Erythroblast (primary cell): Measurements from ENCODE around the gene METRNL.

Experiments used
- GATA1 ChIP-seq: IDR thresholded peaks from 2 replicates; pipeline ENCODE4 v1.6.1; 2011; ENCODE audit warnings: low read depth, mild to moderate bottlenecking, control low read depth, low read length, moderate library complexity
- POLR2A ChIP-seq: IDR thresholded peaks from 2 replicates; pipeline ENCODE4 v1.6.1; 2011; ENCODE audit warnings: mild to moderate bottlenecking, low read length

- TF ChIP-seq POLR2A (no peak), GATA1 (no peak)
Measured at GRCh38 chr17:83111516-83112282, 32.3 kb downstream of the METRNL start.
